HG03196 (cell line): Measurements from ENCODE around the gene AGAP4.
"Not testable (repeated sequence)": the region's sequence is repeated elsewhere in the genome, so short reads cannot be mapped to it uniquely, and the experiment has no call there.

Source experiments
- ATAC-seq: cut with Tn5 transposase; IDR thresholded peaks from one replicate; pipeline ENCODE4 v1.9.1; 2021; ENCODE audit not compliant: unreplicated experiment

Gene AGAP4

GRCh38 chr10:45847400-45847799 lies at the start of gene AGAP4:
Gene AGAP4, minus strand, starts transcription at chr10:45847500. Its CDS starts 153 bp downstream, at chr10:45847347.
- ATAC-seq, result not testable (repeated sequence)

GRCh38 chr10:45890721-45891120 lies 43.4 kb upstream of the AGAP4 start:
- not testable (repeated sequence) for ATAC-seq

DNA sequence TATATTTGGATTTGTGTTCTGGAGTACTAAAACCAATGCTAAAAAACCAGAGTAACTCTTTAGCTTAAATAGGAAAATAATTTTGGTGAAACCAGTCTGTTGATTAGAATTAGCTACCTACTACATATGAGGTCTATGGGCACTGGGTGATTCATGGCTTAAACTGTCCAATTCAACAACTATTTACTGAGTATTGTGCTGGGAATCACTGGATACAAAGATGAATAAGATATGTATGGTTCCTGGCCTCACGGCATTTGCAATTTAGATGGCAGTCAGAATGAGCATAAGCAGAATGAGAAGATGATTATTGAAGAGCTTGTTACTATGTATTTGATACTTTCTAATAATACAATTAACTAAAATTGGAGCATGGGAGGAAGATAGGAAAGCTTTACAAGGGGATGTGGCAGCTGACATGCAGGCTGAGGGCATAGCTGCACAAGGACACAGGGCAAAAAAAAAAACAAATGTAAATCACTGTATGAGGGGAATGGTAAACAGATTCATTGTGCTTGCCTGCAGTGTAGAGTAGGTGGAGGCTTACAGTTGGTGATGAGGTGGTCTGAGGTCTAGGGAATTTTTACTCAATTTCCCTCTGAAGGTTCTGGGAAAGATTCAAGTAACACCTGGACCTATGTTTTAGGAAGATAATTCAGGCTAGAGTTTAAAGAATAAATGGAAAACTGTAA lies 42.4 kb upstream of the AGAP4 start:
- ATAC-seq, result not testable (repeated sequence)

- ATAC-seq, result not testable (repeated sequence)
Measured at GRCh38 chr10:45882880-45883279, 35.6 kb upstream of the AGAP4 start.

- not testable (repeated sequence) for ATAC-seq
Measured at GRCh38 chr10:45865404-45865803, 18.1 kb upstream of the AGAP4 start.

DNA sequence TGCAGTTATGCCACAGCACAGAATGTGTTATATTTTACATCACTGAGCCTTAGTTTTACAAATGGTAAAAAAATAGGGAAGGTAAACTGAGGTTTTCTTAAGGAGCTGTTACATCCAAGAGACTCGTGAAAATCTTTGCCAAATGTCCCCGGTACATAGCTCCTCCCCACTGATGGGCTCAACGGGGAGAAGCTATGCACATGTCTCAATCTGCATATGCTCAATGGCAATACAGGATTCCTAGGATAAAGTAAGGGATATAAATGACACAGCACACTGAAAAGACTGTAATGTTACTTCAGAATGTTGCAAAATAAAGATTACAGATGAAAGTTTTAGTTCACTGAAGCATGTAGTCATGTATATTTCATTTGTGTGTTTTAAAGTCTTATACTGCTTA lies 17.0 kb upstream of the AGAP4 start:
- ATAC-seq, result not testable (repeated sequence)

DNA sequence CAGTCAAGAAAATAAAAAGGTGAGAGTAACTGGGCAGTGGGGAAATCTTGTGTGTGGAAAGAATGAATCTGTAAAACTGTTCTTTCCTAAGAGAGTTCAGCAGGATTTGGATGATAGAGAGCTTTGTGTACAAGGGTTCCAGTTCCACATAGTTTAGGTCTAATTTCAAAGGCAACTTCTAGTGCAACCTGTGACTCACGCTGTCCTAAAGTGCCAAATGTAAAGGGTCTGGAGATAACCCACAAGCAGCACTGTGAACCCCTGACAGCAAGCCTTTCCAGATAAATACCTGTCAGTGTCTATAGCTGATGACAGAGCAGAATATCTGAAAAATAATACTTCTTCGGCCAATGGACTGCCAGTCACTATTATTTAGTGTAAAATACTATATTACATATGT lies 16.3 kb upstream of the AGAP4 start:
- ATAC-seq, result not testable (repeated sequence)

DNA sequence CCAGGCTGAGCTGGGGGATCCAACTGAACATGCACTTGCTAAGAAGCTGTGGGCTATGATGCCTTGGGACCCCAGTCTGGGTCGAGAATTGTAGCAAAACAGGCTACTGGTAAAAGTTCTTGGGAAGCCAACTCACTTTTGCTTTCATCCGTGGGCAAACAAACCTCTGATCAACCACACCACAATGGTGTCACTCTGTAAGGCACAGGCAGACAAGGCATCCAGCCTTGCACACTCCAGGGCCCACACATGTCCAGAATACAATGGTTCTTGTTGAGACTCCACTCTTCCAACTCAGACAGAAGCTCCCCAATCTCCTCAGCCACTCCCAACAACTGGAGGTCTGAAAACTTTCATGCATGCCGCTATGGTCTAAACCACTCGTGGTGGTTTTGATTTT lies 10.6 kb upstream of the AGAP4 start:
- not testable (repeated sequence) for ATAC-seq

- ATAC-seq, result not testable (repeated sequence)
Measured at GRCh38 chr10:45848467-45848866, 1.2 kb upstream of the AGAP4 start.

- ATAC-seq, result not testable (repeated sequence)
Measured at GRCh38 chr10:45822918-45823317, 24.4 kb downstream of the AGAP4 start.

GRCh38 chr10:45820107-45820830 lies 27.0 kb downstream of the AGAP4 start:
- not testable (repeated sequence) for ATAC-seq

GRCh38 chr10:45819552-45819951 lies 27.7 kb downstream of the AGAP4 start:
- no peak for ATAC-seq

- ATAC-seq, result no peak
Measured at GRCh38 chr10:45817912-45818311, 29.4 kb downstream of the AGAP4 start.

DNA sequence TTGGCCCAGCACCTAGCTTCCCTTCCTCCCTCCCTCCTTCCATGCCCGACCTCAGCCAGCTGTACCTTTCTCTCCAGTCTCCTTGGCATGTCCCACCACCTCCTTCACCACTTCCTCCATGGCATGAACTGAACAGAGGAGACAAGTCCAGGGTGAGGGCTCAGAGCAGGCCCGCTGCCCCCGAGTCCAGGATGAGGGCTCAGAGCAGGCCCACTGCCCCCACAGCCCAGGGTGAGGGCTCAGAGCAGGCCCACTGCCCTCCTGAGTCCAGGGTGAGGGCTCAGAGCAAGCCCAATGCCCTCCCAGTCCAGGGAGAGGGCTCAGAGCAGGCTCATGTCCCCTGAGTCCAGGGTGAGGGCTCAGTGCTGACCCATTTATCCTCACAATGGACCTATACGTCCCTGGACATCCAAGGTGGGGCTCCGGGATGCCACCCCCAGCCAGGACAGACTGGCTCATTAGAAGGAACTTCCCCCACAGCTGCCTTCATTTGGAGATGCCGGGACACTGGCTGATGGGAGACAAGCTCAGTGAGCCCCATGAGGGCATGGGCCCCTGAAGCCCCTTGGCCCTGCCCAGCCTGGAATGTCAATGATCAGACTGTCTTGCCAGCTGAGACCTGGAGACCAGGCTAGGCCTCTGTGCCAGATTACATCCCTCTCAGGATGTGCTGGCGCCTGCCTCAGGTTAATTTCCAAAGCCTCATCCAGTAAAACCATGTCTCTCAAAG lies 30.0 kb downstream of the AGAP4 start:
- ATAC-seq, result no peak

DNA sequence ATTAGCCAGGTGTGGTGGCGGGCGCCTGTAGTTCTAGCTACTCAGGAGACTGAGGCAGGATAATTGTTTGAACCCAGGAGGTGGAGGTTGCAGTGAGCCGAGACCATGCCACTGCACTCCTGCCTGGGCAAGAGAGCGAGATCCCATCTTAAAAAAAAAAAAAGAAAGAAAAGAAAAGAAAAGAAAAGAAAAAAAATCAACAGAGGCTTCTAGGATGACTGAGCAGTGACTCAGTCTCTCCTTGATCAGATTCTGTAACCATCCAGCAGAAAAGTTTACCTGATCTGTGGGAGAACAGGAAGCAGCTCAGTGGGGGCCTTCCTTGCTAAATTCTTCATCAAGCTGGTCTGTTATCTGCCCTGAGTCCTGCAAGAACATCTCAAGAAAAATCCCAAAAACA lies 33.2 kb downstream of the AGAP4 start:
- ATAC-seq, result not testable (repeated sequence)

GRCh38 chr10:45812959-45813358 lies 34.3 kb downstream of the AGAP4 start:
- not testable (repeated sequence) for ATAC-seq

GRCh38 chr10:45811075-45811474 lies 36.2 kb downstream of the AGAP4 start:
- no peak for ATAC-seq

- no peak for ATAC-seq
Measured at GRCh38 chr10:45809837-45810236, 37.5 kb downstream of the AGAP4 start.

GRCh38 chr10:45804996-45805395 lies 42.3 kb downstream of the AGAP4 start:
- not testable (repeated sequence) for ATAC-seq

DNA sequence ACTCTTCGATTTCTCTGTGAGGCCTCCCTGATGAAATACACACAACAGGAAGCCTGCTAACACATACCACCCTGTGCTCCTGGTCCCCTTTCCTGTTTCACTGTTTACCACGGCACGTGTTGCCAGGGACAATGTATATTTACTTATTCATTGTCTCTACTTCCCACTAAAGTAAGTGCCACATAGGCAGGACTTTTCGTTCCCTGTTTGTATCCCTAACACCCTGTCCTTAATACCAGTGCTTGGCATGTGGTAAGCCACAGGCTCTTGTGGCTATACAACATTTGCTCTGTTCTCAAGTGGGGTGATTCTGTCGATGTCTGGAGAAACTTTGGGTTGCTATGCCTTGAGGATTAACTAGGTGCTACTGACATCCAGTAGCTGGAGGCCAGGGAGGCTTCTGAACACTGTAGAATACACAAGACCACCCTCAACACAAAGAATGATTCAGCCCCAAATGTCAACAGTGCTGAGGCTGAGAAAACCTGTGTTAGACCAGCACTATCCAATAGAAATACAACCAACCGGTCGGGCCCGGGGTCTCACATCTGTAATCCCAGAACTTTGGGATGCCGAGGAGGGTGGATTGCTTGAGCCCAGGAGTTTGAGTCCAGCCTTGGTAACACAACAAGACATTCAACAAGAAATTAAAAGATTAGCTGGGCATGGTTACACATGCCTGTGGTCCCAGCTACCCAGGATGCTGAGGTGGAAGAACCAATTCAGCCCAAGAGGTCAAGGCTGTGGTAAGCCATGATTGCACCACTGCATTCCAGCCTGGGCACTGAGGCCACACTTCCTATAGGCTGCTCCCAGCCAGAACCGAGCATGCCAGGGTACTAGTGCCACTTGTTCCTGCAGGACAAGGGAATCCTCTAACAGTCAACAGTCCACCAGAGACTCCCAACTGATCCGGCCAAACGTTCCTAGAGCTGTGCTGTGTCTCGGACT lies 44.0 kb downstream of the AGAP4 start:
- not testable (repeated sequence) for ATAC-seq
